22Rv1 (cell line): Measurements from ENCODE around the gene ZNF841.

Experiments
- CTCF ChIP-seq: fragments of 450-650 bp; IDR thresholded peaks from 2 replicates; pipeline ENCODE4 v1.5.1; 2017; ENCODE audit warnings: mild to moderate bottlenecking
- ZFX ChIP-seq: fragments of 450-650 bp; IDR thresholded peaks from 2 replicates; pipeline ENCODE4 v1.6.1; 2017; ENCODE audit warnings: antibody characterized with exemption, borderline replicate concordance

- TF ChIP-seq CTCF (no peak), ZFX (no peak)
Observed at GRCh38 chr19:52138278-52138982, 42.9 kb upstream of the ZNF841 start.
